GM10248 (cell line): ENCODE data around the gene CXCL9.

Experiments used
- CTCF ChIA-PET: fragments of 300-600 bp; sonication (Branson Sonifier 250); formaldehyde crosslinking; extraction: SDS; loops from one replicate; lab custom pipeline; 2021; ENCODE audit warnings: antibody characterized with exemption; lab: Yijun Ruan, JAX
- POLR2A ChIA-PET: fragments of 350-650 bp; sonication (Branson Sonifier 250); formaldehyde crosslinking; extraction: SDS; loops from one replicate; lab custom pipeline; 2020; ENCODE audit warnings: antibody characterized with exemption; lab: Yijun Ruan, JAX
- DNase-seq: peaks from one replicate; pipeline ENCODE4 v3.0.0; 2012; ENCODE audit errors: extremely low spot score
- CTCF ChIP-seq: IDR thresholded peaks from 2 replicates; pipeline ENCODE4 v1.5.1; 2012; ENCODE audit warnings: mild to moderate bottlenecking, low read depth; ENCODE audit errors: extremely low read depth, missing control alignments, control extremely low read depth

Gene CXCL9

GRCh38 chr4:76012388-76012801 is 5.1 kb upstream of the CXCL9 start:
- POLR2A ChIA-PET = no interaction called here
- no peak for DNase-seq
- CTCF ChIA-PET = interaction anchor here (1.0 to 2.8 kb wide), 4 partner anchors 13 to 20 kb away, joined by 3 to 8 read pairs (median 4); no protein-coding TSS in a partner anchor
- TF ChIP-seq CTCF = no peak

GRCh38 chr4:76011700-76012387 is 4.5 kb upstream of the CXCL9 start:
- CTCF ChIA-PET = interaction anchor here (1.0 to 2.8 kb wide), 3 partner anchors 12 to 16 kb away, joined by 3 to 8 read pairs (median 5); no protein-coding TSS in a partner anchor

GRCh38 chr4:76011018-76011670 is 3.8 kb upstream of the CXCL9 start:
- no peak for TF ChIP-seq CTCF
- ChIA-PET POLR2A (no interaction called here), CTCF (interaction anchor here (2.8 kb wide), 1 partner anchor 15 kb away, joined by 8 read pairs; no protein-coding TSS in a partner anchor)
- no peak for DNase-seq

More at GRCh38 chr4:76011700-76012387, 4.5 kb upstream of the CXCL9 start:
- no peak for TF ChIP-seq CTCF
- POLR2A ChIA-PET = no interaction called here
- peak; percentile 75 for DNase-seq

- CTCF ChIA-PET = interaction anchor here (1.6 to 2.7 kb wide), 3 partner anchors 14 to 94 kb away, joined by 4 to 13 read pairs (median 6); no protein-coding TSS in a partner anchor
- DNase-seq = no peak
- no peak for TF ChIP-seq CTCF
- POLR2A ChIA-PET = no interaction called here
Measured at GRCh38 chr4:76010576-76010975, 3.3 kb upstream of the CXCL9 start.

- POLR2A ChIA-PET = no interaction called here
- no peak for DNase-seq
- no peak for TF ChIP-seq CTCF
- CTCF ChIA-PET = interaction anchor here (1.6 to 2.7 kb wide), 3 partner anchors 13 to 93 kb away, joined by 4 to 13 read pairs (median 6); no protein-coding TSS in a partner anchor
Measured at GRCh38 chr4:76009311-76009710, 2.0 kb upstream of the CXCL9 start.

- DNase-seq = no peak
- ChIA-PET POLR2A (no interaction called here), CTCF (interaction anchor here (1.3 kb wide), 1 partner anchor 7 kb away, joined by 5 read pairs; no protein-coding TSS in a partner anchor)
- TF ChIP-seq CTCF = no peak
Measured at GRCh38 chr4:76003620-76004019, 3.7 kb downstream of the CXCL9 start.
